ENCODE measurements around the gene NCF2. TPM values are rescaled to one million over a fixed set of nuclear protein-coding genes. Genes with fewer than 3 reads are reported as not detected.

The NCF2 gene
- total RNA-seq, 2 donors from 2014 or later, result 0.55 TPM; not detected in 1

DNA sequence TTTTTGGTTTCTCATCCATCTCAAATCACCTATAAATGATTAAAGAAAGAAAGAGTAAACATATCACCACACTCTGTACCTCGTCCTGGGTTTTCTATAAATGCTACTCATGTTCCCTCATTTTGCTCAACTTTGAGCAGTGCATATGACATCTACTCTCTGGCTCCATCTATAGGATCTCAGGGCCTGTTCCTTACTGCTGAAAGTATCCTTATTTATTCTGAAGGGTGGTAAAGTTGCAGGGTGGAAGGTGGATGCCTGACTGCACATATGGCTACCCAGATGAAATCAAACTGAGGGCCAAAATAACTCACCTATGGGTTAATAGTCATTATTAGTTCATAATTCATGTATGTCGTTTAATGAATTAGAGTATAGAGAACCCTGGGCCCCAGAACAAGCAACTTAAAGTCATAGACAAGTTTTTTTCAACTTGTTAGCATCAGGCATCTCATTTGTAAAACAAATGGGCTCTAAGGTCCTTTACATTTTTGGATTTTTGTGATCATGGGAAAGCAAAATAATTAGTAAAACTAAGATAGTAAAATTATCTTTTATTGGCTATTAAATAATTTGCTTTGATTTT, 46.5 kb downstream of the NCF2 start:
- H3K36me3 ChIP-seq (ENCODE audit: control insufficient read depth, insufficient read depth, low read length), result peaks cover 98% of the 10 kb centered on the region
- Mint-ChIP-seq H3K36me3 (ENCODE audit: low read depth) (peaks cover 70% of the 10 kb centered on the region), H3K27ac (no peak overlapping the region), H3K4me1 (peaks cover 26% of the 10 kb centered on the region), H3K27me3 (ENCODE audit: insufficient read depth) (no peaks in the 10 kb centered on the region), H3K9me3 (no peaks in the 10 kb centered on the region), H3K4me3 (no peak overlapping the region)
- no peak overlapping the region for H3K27ac ChIP-seq (ENCODE audit: low read depth, low read length)
- H3K27me3 ChIP-seq (ENCODE audit: control insufficient read depth, insufficient read depth, low read length, poor library complexity, severe bottlenecking), result no peaks in the 10 kb centered on the region
- no peak for DNase-seq
- TF ChIP-seq CTCF (conservative IDR thresholded peaks at IDR 0.05), result peak; percentile 80
- WGBS, 2 experiments (ENCODE audit: insufficient coverage in 1 of 2, insufficient read length in 1 of 2), result 86% methylated on average over 2 of the region's 2 CpGs; no CpG with 5 or more reads in 1 of the 2 experiments
- no peak overlapping the region for H3K4me3 ChIP-seq (ENCODE audit: low read length)
- peaks cover 25% of the 10 kb centered on the region for H3K4me1 ChIP-seq (ENCODE audit: control insufficient read depth, insufficient read depth, low read length)
- H3K9ac ChIP-seq (ENCODE audit: extremely low read depth, low read length, poor library complexity, severe bottlenecking), result no peak overlapping the region
- H3K9me3 ChIP-seq (ENCODE audit: control insufficient read depth, low read length), result no peaks in the 10 kb centered on the region

DNA sequence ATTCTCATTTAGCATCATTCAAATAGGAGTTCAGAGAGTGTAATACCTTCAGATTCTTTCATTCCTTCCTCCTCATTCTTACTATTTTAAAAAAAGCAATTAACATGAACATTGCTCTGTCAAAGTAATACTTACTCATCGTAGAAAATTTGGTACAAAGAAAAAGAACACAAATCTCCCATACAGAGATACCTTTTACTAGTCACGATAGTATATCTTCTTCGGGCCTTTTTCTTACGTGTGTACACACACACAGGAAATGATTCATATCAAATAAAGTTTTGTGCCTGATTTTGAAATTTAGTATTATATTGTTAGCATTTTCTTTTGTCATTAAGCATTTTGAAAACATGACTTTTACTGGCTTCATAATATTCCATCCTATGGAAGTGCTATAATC, 52.9 kb downstream of the NCF2 start:
- H3K36me3 Mint-ChIP-seq (ENCODE audit: low read depth), result peaks cover 69% of the 10 kb centered on the region
- H3K4me3 Mint-ChIP-seq, result no peak overlapping the region
- H3K27me3 Mint-ChIP-seq (ENCODE audit: insufficient read depth), result no peaks in the 10 kb centered on the region
- 94% methylated on average over 4 of the region's 4 CpGs; no CpG with 5 or more reads in 1 of the 2 experiments for WGBS, 2 experiments (ENCODE audit: insufficient coverage in 1 of 2, insufficient read length in 1 of 2)
- TF ChIP-seq CTCF (conservative IDR thresholded peaks at IDR 0.05), result no peak
- Histone ChIP-seq H3K27me3 (ENCODE audit: control insufficient read depth, insufficient read depth, low read length, poor library complexity, severe bottlenecking) (no peaks in the 10 kb centered on the region), H3K27ac (ENCODE audit: low read depth, low read length) (no peak overlapping the region), H3K36me3 (ENCODE audit: control insufficient read depth, insufficient read depth, low read length) (peaks cover 94% of the 10 kb centered on the region), H3K9ac (ENCODE audit: extremely low read depth, low read length, poor library complexity, severe bottlenecking) (no peak overlapping the region), H3K9me3 (ENCODE audit: control insufficient read depth, low read length) (no peaks in the 10 kb centered on the region), H3K4me1 (ENCODE audit: control insufficient read depth, insufficient read depth, low read length) (no peaks in the 10 kb centered on the region), H3K4me3 (ENCODE audit: low read length) (no peak overlapping the region)
- no peak overlapping the region for H3K27ac Mint-ChIP-seq
- H3K9me3 Mint-ChIP-seq, result no peaks in the 10 kb centered on the region
- DNase-seq, result no peak
- H3K4me1 Mint-ChIP-seq, result no peaks in the 10 kb centered on the region

GRCh38 chr1:183533617-183534174, 56.6 kb downstream of the NCF2 start:
- Histone ChIP-seq H3K4me1 (ENCODE audit: control insufficient read depth, insufficient read depth, low read length) (no peaks in the 10 kb centered on the region), H3K9me3 (ENCODE audit: control insufficient read depth, low read length) (no peaks in the 10 kb centered on the region), H3K27me3 (ENCODE audit: control insufficient read depth, insufficient read depth, low read length, poor library complexity, severe bottlenecking) (no peaks in the 10 kb centered on the region), H3K4me3 (ENCODE audit: low read length) (no peak overlapping the region), H3K27ac (ENCODE audit: low read depth, low read length) (no peak overlapping the region), H3K9ac (ENCODE audit: extremely low read depth, low read length, poor library complexity, severe bottlenecking) (no peak overlapping the region), H3K36me3 (ENCODE audit: control insufficient read depth, insufficient read depth, low read length) (peaks cover 96% of the 10 kb centered on the region)
- Mint-ChIP-seq H3K36me3 (ENCODE audit: low read depth) (peaks cover 62% of the 10 kb centered on the region), H3K27me3 (ENCODE audit: insufficient read depth) (no peaks in the 10 kb centered on the region), H3K27ac (no peak overlapping the region), H3K9me3 (no peaks in the 10 kb centered on the region), H3K4me1 (no peaks in the 10 kb centered on the region), H3K4me3 (no peak overlapping the region)
- 94 to 100% methylated on average over 3 of the region's 3 CpGs for WGBS, 2 experiments (ENCODE audit: insufficient coverage in 1 of 2, insufficient read length in 1 of 2)
- TF ChIP-seq CTCF (conservative IDR thresholded peaks at IDR 0.05), result no peak
- DNase-seq, result no peak
